Stimulated activated CD8-positive, alpha-beta memory T cell treated with anti-CD3 and anti-CD28 coated beads, Interleukin-2, amount 100 ng/mL, for 48 hours (primary cell): Measurements from ENCODE around the gene CDR2L.
"Not testable (repeated sequence)": the region's sequence is repeated elsewhere in the genome, so short reads cannot be mapped to it uniquely, and the experiment has no call there.

Source experiments
- DNase-seq, 2 donors: peaks; one replicate each; pipeline ENCODE4 v3.0.0-alpha.2; 2020; ENCODE audit warnings: low read depth in 2 of 2

CDR2L gene

DNA sequence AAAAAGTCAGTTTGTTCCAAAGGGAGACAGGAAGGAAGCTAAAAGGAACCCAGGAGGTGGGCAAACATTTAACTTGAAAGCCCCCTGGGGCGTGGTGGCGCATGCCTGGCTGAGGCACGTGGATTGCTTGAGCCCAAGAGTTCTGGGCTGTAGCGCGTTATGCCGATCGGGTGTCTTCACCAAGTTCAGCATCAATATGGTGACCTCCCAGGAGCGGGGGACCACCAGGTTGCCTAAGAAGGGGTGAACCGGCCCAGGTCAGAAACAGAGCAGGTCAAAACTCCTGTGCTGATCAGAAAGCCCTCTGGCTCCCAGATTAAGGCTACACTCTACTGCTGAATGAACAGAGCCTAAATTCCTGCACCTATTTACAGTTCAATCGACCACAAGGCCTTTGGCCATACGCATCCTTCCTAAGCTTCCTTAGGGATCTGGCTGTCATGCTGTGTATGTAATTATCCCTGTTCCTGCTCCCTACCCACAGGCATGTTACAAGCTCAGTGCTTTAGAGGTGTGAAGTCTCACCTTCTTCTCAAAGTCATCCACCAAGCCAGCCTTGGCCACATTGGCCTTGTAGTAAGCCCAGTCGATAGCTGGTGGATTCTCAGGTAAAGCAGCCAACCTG is 54.3 kb downstream of the CDR2L start:
- DNase-seq = no peak

DNA sequence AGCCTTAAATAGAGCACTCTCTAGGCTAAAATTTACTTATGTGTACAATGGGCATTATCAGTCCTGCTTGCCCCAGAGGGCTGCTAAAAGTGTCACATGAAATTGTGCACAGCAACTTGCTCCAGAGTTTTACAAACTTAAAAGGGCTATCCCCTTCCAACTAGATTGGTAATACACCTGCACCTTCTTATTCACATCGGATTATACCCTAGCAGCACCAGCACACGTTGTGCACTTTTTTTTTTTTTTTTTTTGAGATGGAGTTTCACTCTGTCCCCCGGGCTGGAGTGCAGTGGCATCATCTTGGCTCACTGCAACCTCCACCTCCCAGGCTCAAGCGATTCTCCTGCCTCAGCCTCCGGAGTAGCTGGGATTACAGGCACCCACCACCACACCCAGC is 56.4 kb downstream of the CDR2L start:
- DNase-seq = not testable (repeated sequence)

GRCh38 chr17:75044716-75045115 is 57.3 kb downstream of the CDR2L start:
- DNase-seq = no peak

- not testable (repeated sequence) for DNase-seq
Measured at GRCh38 chr17:75045946-75046406, 58.5 kb downstream of the CDR2L start.

DNA sequence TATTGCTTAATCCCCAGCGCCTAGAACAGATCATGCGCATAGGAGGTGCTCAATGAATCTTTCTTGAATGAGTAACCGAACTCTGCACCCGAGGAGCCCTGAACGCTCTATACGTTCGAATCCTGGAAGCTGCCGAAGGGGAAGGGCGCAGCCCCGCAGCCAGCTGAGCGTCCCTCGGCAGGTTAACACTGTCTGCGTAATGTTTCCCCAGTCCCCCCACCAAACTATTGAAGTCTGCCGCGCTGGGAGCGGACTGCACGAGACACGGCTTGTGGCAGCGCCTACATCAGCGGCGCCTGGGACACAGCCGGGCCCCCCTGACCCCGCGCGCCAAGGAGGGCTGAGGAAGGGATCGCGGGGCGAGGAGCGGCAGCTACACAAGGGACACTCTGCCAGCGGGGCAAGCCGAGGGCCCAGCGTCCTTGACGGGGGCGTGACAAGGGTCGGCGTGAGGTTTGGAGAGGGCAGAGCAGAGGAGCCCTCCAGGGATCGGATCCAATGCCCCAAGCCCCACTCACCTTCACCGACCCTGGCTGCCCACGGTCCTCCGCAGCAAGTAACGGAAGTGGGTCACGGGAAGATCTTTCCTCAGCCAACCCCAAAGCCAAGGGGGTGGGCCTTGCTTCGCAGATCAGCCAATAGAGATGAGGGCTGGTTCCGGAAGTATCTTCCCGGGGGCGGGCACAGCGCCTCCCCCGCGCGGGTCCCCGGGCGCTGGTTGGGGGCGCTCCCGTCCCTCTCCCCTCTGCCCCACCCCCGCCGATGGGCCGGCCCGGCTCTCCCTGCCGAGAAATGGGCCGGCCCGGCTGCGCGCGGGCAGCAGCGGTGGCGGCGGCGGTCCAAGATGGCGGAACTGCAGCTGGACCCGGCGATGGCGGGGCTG is 59.2 kb downstream of the CDR2L start, which contains the start of the genes ATP5PD and KCTD2:
ATP5PD (minus strand) TSS at position 563 of the 883 bp plus-strand sequence. CDS start 4,319 bp downstream, outside the sequence.
KCTD2 (plus strand) TSS at position 819 of the 883 bp plus-strand sequence; CDS start at position 845, 26 bp downstream.
- DNase-seq = peak; percentile 92 to 97

- no peak for DNase-seq
Measured at GRCh38 chr17:75047398-75048098, 60.1 kb downstream of the CDR2L start.

GRCh38 chr17:75048249-75048878 is 60.9 kb downstream of the CDR2L start:
- DNase-seq = no peak

- no peak for DNase-seq
Measured at GRCh38 chr17:75049057-75049456, 61.6 kb downstream of the CDR2L start.

DNA sequence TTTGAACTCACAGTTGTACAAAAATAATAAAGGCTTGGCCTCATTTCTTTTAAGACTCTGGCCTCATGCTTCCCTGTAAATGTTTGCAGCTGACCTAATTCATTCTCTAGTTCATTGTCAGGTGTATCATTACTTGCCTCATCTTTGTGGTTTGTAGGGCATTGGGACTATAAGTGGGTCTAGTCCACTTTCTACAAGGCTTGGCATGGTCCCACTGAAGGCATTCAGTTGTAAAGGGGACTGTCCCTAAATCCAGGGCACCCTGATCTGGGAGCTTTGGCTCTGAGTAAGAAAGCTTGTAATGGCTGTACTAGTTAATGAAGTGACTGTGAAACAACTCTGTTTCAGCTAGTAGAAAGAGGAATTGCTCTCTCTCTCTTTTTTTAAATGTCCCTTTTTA is 62.3 kb downstream of the CDR2L start:
- DNase-seq = no peak

- DNase-seq = no peak
Measured at GRCh38 chr17:75051941-75052340, 64.5 kb downstream of the CDR2L start.
